Spleen (tissue), 13 donors: Measurements from ENCODE around the gene LRRC3B. TPM values are rescaled to one million over a fixed set of nuclear protein-coding genes. Genes with fewer than 3 reads are reported as not detected.

Experiments
- DNase-seq: peaks from one replicate; pipeline ENCODE4 v3.0.0-alpha.2; 2020
- H3K27ac ChIP-seq, 8 donors: fragments of 200-600 bp; sonication (generic) in 7 of 8; 1 replicate in 4 of 8; 2 replicates in 4 of 8; pipeline versions ENCODE4 v1.5.0 to v1.8.0; 2016 to 2021; ENCODE audit warnings: inconsistent platforms in 4 of 8, mild to moderate bottlenecking in 4 of 8, moderate library complexity in 1 of 8
- H3K27me3 ChIP-seq, 7 donors: fragments of 200-600 bp; sonication (generic) in 6 of 7; replicated peaks in 1 of 7; 1 replicate in 4 of 7; 2 replicates in 3 of 7; pipeline versions ENCODE4 v1.5.0 to v1.8.0; 2016 to 2021; ENCODE audit warnings: inconsistent platforms in 3 of 7, mild to moderate bottlenecking in 1 of 7
- H3K36me3 ChIP-seq, 6 donors: fragments of 200-600 bp; sonication (generic) in 5 of 6; 1 replicate in 4 of 6; 2 replicates in 2 of 6; pipeline versions ENCODE4 v1.5.0 to v1.8.0; 2016 to 2021; ENCODE audit warnings: inconsistent platforms in 2 of 6
- H3K4me1 ChIP-seq, 6 donors: fragments of 200-600 bp; sonication (generic) in 5 of 6; 1 replicate in 3 of 6; 2 replicates in 3 of 6; pipeline versions ENCODE4 v1.5.0 to v1.8.0; 2016 to 2021; ENCODE audit warnings: inconsistent platforms in 3 of 6
- H3K4me3 ChIP-seq, 8 donors: fragments of 200-600 bp; sonication (generic) in 7 of 8; 1 replicate in 4 of 8; 2 replicates in 4 of 8; pipeline versions ENCODE4 v1.5.0 to v1.8.0; 2016 to 2021; ENCODE audit warnings: inconsistent platforms in 4 of 8, mild to moderate bottlenecking in 4 of 8, moderate library complexity in 2 of 8
- H3K9me3 ChIP-seq, 8 donors: fragments of 200-600 bp; sonication (generic) in 7 of 8; 1 replicate in 4 of 8; 2 replicates in 4 of 8; pipeline versions ENCODE4 v1.5.0 to v1.8.0; 2016 to 2021; ENCODE audit warnings: inconsistent platforms in 4 of 8
- CTCF ChIP-seq, 11 experiments: fragments of 200-600 bp in 7 of 11; fragments of 450-650 bp in 4 of 11; sonication (generic) in 4 of 11; IDR thresholded peaks in 8 of 11; conservative IDR thresholded peaks in 3 of 11; 1 replicate in 7 of 11; 2 replicates in 4 of 11; pipeline versions ENCODE4 v1.4.0 to v1.8.0; 2016 to 2021; ENCODE audit warnings: antibody characterized with exemption in 11 of 11, inconsistent platforms in 4 of 11, mild to moderate bottlenecking in 1 of 11
- POLR2A ChIP-seq, 3 donors: fragments of 450-650 bp; IDR thresholded peaks; one replicate each; pipeline ENCODE4 v1.5.1; 2017; ENCODE audit warnings: antibody characterized with exemption in 3 of 3, mild to moderate bottlenecking in 1 of 3
- POLR2AphosphoS5 ChIP-seq, 3 donors: sonication (generic); formaldehyde crosslinking; IDR thresholded peaks; one replicate each; pipeline ENCODE4 v1.5.1; 2017; ENCODE audit warnings: antibody characterized with exemption in 3 of 3
- WGBS, 5 donors: extraction: QIAGEN DNeasy Blood & Tissue Kit in 3 of 5; methylation state at CpG; one replicate each; pipeline versions ENCODE4 v1.1.5 to v1.1.7; 2013 to 2018; 5-methylcytosine and 5-hydroxymethylcytosine counted together
- intact Hi-C: fragments of 100-400 bp; cut with DNase I; formaldehyde crosslinking; loops from one replicate; pipeline ENCODE4 v1.15.0; 2023; ENCODE audit warnings: low total_unique reads
- long read RNA-seq, 2 donors: transcript quantifications; one replicate each; lab custom pipeline, GENCODE V29; 2026
- polyA plus RNA-seq, 3 donors: library from polyadenylated mRNA; stranded (reverse); fragments of 200-250 nt; gene quantifications; one replicate each; pipeline ENCODE4 v1.2.1, GENCODE V29; 2013
- total RNA-seq, 7 donors: library from RNA; depleted of rRNA in 3 of 7; stranded (reverse); fragments of >200 nt in 3 of 7; fragmentation: NEBNext Ultra II Directional in 4 of 7; extraction: Animal tissue kit (Norgen Biotek cat#: 25700) in 4 of 7; gene quantifications; one replicate each; pipeline versions ENCODE4 v1.1.0 to v1.2.1, GENCODE V29; 2016 to 2021
- donor health status: healthy with polysubstance abuse.
- donor health status: DM: no; HTN: no; CAD: no; lungs with moderate emphysema.
- donor health status: DM: no; HTN: no; CAD: no.
- donor health status: Bipolar disorder and iron deficiency.
- donor health status: healthy.
- donor health status: DM: no; HTN: no; CAD: no.
- donor health status: DM: yes; HTN: yes; CAD: no.

Gene LRRC3B
- total RNA-seq, result not detected
- polyA plus RNA-seq, result under 1 TPM in 1 of 3 donors, not detected in 2; 0.05 TPM
- long read RNA-seq, donor 1, partial matches to known transcripts, result 0 of 4 reads
- long read RNA-seq, donor 1, other reads (novel, unspliced or antisense), result 0 of 4 reads
- long read RNA-seq, donor 2, partial matches to known transcripts, result 0 of 1 reads
- long read RNA-seq, donor 2, other reads (novel, unspliced or antisense), result 0 of 1 reads

GRCh38 chr3:26622621-26623418 lies at the start of gene LRRC3B:
Gene LRRC3B (plus strand): TSS chr3:26622772. CDS start chr3:26709673, 86,901 bp downstream.
- DNase-seq, result no peak
- Histone ChIP-seq H3K27ac (no peak within 1 kb of the TSS), H3K27me3 (peaks cover 0 to 57% (median 27%) of the 10 kb centered on the region in 7 donors), H3K4me1 (peaks cover 0 to 15% (median 2%) of the 10 kb centered on the region in 6 donors), H3K4me3 (peak within 1 kb of the TSS in 5 of 8 donors; percentile 8 to 43 (median 13)), H3K9me3 (no peaks in the 10 kb centered on the region), H3K36me3 (no peaks in the 10 kb centered on the region)
- TF ChIP-seq POLR2AphosphoS5 (IDR thresholded peaks at IDR 0.05), result no peak
- no peak for TF ChIP-seq CTCF (IDR thresholded peaks at IDR 0.05 in 8 of 11, conservative IDR thresholded peaks at IDR 0.05 in 3 of 11)
- no peak for TF ChIP-seq POLR2A (IDR thresholded peaks at IDR 0.05)
- intact Hi-C loops, result no loop called here
- 2 to 5% (median 3%) methylated on average over 31 to 72 of the region's 72 CpGs for WGBS, 5 donors

GRCh38 chr3:26574766-26575165 lies 47.8 kb upstream of the LRRC3B start:
- Histone ChIP-seq H3K4me1 (no peaks in the 10 kb centered on the region), H3K36me3 (no peaks in the 10 kb centered on the region), H3K9me3 (peaks cover 0 to 14% (median 0%) of the 10 kb centered on the region in 8 donors), H3K27ac (no peak overlapping the region), H3K4me3 (no peak overlapping the region), H3K27me3 (no peaks in the 10 kb centered on the region)
- TF ChIP-seq CTCF (IDR thresholded peaks at IDR 0.05 in 8 of 11, conservative IDR thresholded peaks at IDR 0.05 in 3 of 11) (no peak), POLR2AphosphoS5 (IDR thresholded peaks at IDR 0.05) (no peak), POLR2A (IDR thresholded peaks at IDR 0.05) (no peak)
- no peak for DNase-seq
- intact Hi-C loops, result no loop called here

- intact Hi-C loops, result no loop called here
- no peaks in the 10 kb centered on the region for H3K27me3 ChIP-seq
- no peaks in the 10 kb centered on the region for H3K4me1 ChIP-seq
- no peak for TF ChIP-seq POLR2A (IDR thresholded peaks at IDR 0.05)
- no peak for TF ChIP-seq POLR2AphosphoS5 (IDR thresholded peaks at IDR 0.05)
- no peak for TF ChIP-seq CTCF (IDR thresholded peaks at IDR 0.05 in 8 of 11, conservative IDR thresholded peaks at IDR 0.05 in 3 of 11)
- no peak for DNase-seq
- 56 to 88% (median 76%) methylated on average over 1 of the region's 1 CpG for WGBS, 5 donors
- H3K4me3 ChIP-seq, result no peak overlapping the region
- H3K36me3 ChIP-seq, result no peaks in the 10 kb centered on the region
- H3K9me3 ChIP-seq, result peaks cover 0 to 8% (median 0%) of the 10 kb centered on the region in 8 donors
- H3K27ac ChIP-seq, result no peak overlapping the region
Observed at GRCh38 chr3:26579116-26579515, 43.5 kb upstream of the LRRC3B start.

- intact Hi-C loops, result no loop called here
- no peak overlapping the region for H3K4me3 ChIP-seq
- H3K27ac ChIP-seq, result no peak overlapping the region
- H3K4me1 ChIP-seq, result no peaks in the 10 kb centered on the region
- H3K9me3 ChIP-seq, result no peaks in the 10 kb centered on the region
- H3K27me3 ChIP-seq, result no peaks in the 10 kb centered on the region
- no peak for DNase-seq
- H3K36me3 ChIP-seq, result no peaks in the 10 kb centered on the region
- 77 to 92% (median 80%) methylated on average over 4 of the region's 4 CpGs for WGBS, 5 donors
- no peak for TF ChIP-seq CTCF (IDR thresholded peaks at IDR 0.05 in 8 of 11, conservative IDR thresholded peaks at IDR 0.05 in 3 of 11)
- TF ChIP-seq POLR2AphosphoS5 (IDR thresholded peaks at IDR 0.05), result no peak
- TF ChIP-seq POLR2A (IDR thresholded peaks at IDR 0.05), result no peak
Observed at GRCh38 chr3:26587571-26587970, 35.0 kb upstream of the LRRC3B start.
